Omental fat pad (tissue), 4 donors: ENCODE measurements around the gene CRACR2B. TPM values are rescaled to one million over a fixed set of nuclear protein-coding genes. Genes with fewer than 3 reads are reported as not detected.

Experiments used
- ATAC-seq: fragments of 150-250 bp; one replicate; pipeline ENCODE4 v1.9.1; 2016; ENCODE audit warnings: mild to moderate bottlenecking, moderate library complexity; ENCODE audit not compliant: low FRiP score
- DNase-seq: peaks from one replicate; pipeline ENCODE4 v3.0.0-alpha.2; 2019; ENCODE audit warnings: low spot score
- CTCF ChIP-seq, 3 donors: fragments of 450-650 bp; IDR thresholded peaks; one replicate each; pipeline ENCODE4 v1.5.1; 2016 to 2017; ENCODE audit warnings: antibody characterized with exemption in 3 of 3, mild to moderate bottlenecking in 3 of 3, moderate library complexity in 2 of 3
- total RNA-seq, 4 donors: library from RNA; depleted of rRNA; stranded (reverse); fragments of >200 nt; gene quantifications; one replicate each; pipeline ENCODE4 v1.1.0, GENCODE V29; 2016

The CRACR2B gene
- total RNA-seq, 4 donors from 2014 or later = 6.3 to 39.7 (median 6.9) TPM

GRCh38 chr11:801097-801780 is 26.5 kb upstream of the CRACR2B start:
- no peak for DNase-seq
- no peak for TF ChIP-seq CTCF (IDR thresholded peaks at IDR 0.05)
- no peak for ATAC-seq

GRCh38 chr11:802018-802617 is 25.6 kb upstream of the CRACR2B start:
- no peak for ATAC-seq
- DNase-seq = no peak
- TF ChIP-seq CTCF (IDR thresholded peaks at IDR 0.05) = no peak

- ATAC-seq (no peak), DNase-seq (no peak)
- TF ChIP-seq CTCF (IDR thresholded peaks at IDR 0.05) = no peak
Observed at GRCh38 chr11:802693-803466, 24.8 kb upstream of the CRACR2B start.

- DNase-seq (no peak), ATAC-seq (no peak)
- TF ChIP-seq CTCF (IDR thresholded peaks at IDR 0.05) = no peak
Observed at GRCh38 chr11:803467-803742, 24.3 kb upstream of the CRACR2B start.

GRCh38 chr11:803770-804598 is 23.7 kb upstream of the CRACR2B start:
- ATAC-seq = no peak
- no peak for DNase-seq
- TF ChIP-seq CTCF (IDR thresholded peaks at IDR 0.05) = no peak

GRCh38 chr11:804599-804964 is 23.1 kb upstream of the CRACR2B start:
- ATAC-seq (no peak), DNase-seq (no peak)
- no peak for TF ChIP-seq CTCF (IDR thresholded peaks at IDR 0.05)
